Activated CD4-positive, alpha-beta T cell treated with anti-CD3 and anti-CD28 coated beads for 1 hour (primary cell): Measurements from ENCODE around the gene USP43.

Experiments used
- DNase-seq: peaks from one replicate; pipeline ENCODE4 v3.0.0-alpha.2; 2020

USP43 gene

DNA sequence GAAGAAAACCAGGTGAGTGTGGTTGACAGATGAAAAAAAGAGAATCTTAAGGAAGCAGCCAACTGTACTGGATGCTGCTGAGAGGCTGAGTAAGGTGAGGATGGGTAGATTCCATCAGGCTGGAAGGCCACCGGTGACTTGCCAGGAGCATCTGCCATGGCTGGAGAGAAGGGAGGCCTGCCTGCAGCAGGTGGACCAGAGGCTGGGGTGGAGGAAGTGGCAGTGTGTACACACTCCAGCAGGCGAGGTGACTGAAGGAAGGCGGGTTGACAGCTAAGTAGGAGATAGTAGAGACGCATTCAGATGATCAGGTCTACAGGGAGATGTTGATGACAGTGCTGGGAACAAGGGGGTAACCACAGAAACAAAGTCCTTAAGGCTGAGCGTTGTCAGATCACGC is 69.5 kb downstream of the USP43 start:
- DNase-seq, result no peak

DNA sequence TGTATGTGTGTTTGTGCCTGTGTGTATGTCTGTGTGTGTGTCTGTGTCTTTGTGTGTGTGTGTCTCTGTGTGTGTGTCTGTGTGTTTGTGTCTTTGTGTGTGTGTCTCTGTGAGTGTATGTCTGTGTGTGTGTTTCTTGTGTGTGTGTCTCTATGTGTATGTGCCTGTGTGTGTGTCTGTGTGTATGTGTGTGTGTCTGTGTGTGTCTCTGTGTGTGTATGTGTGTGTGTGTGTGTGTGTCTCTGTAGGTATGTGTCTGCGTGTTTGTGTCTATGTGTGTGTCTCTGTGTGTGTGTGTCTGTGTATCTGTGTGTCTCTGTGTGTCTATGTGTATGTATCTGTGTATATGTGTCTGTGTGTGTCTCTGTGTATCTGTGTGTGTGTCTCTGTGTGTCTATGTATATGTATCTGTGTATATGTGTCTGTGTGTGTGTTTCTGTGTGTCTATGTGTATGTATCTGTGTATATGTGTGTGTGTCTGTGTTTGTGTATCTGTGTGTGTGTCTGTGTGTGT is 70.2 kb downstream of the USP43 start:
- DNase-seq, result no peak

- no peak for DNase-seq
Observed at GRCh38 chr17:9725575-9725974, 80.3 kb downstream of the USP43 start.

- DNase-seq, result no peak
Observed at GRCh38 chr17:9726291-9726690, 81.0 kb downstream of the USP43 start.

- DNase-seq, result no peak
Observed at GRCh38 chr17:9728005-9728404, 82.7 kb downstream of the USP43 start.

DNA sequence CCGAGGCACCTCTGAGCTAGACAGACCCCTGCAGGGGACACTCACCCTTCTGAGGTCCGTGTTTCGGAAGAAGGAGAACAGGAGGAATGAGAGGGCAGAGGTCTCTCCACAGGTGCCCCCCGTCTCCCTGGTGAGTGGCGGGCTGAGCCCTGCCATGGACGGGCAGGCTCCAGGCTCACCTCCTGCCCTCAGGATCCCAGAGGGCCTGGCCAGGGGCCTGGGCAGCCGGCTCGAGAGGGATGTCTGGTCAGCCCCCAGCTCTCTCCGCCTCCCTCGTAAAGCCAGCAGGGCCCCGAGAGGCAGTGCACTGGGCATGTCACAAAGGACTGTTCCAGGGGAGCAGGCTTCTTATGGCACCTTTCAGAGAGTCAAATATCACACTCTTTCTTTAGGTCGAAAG is 83.2 kb downstream of the USP43 start:
- no peak for DNase-seq

DNA sequence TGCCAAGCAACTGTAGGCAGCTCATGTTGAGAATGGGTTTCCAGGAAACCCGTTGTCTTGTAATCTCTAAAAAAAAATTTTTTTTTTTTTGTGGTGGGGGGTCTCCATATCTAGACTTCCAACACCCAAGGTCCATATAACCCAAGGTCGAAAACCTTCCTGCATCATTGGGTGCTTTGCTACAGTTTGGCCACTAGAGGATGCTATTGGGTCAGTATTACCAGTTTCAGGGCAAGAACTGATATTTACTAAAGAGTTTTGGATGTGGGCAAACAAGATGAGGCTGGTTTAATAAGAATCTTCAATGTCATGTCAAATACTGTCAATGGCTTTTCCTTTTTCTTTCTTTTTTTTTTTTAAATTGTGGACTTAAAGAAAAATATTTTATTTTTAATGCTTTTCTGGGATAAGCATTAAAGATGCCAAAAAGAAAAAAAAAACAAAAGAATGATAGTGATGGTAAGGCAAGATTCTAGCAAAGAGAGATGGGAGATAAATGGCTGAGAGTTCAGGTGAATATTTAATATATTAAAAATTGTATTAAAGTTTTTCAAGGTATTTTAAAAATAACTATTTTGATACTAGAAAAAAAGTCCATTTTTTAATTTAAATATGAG is 83.8 kb downstream of the USP43 start:
- DNase-seq, result no peak

- no peak for DNase-seq
Observed at GRCh38 chr17:9729735-9730420, 84.6 kb downstream of the USP43 start.

DNA sequence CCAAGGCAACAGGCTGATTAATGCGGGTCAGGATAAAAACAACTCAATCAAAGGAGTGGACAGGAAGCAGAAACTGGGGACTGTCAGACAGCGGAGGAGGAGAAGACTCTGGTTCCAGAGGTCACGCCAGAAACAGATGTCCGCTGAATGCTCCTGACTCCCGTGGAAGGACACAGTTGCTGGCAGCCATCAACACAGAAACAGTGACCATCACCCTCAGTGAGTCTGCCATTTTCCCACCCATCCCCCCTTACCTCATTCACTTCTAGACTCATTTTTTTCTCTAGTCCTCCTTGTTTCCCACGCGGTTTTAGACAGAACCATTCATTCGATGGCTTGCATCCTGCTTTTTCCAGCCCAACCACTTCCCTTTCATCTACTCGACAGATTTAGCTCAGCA is 105.2 kb downstream of the USP43 start:
- no peak for DNase-seq

GRCh38 chr17:9755083-9755482 is 109.8 kb downstream of the USP43 start:
- DNase-seq, result no peak

GRCh38 chr17:9760266-9760665 is 114.9 kb downstream of the USP43 start:
- DNase-seq, result no peak

GRCh38 chr17:9763643-9764042 is 118.3 kb downstream of the USP43 start:
- DNase-seq, result no peak

DNA sequence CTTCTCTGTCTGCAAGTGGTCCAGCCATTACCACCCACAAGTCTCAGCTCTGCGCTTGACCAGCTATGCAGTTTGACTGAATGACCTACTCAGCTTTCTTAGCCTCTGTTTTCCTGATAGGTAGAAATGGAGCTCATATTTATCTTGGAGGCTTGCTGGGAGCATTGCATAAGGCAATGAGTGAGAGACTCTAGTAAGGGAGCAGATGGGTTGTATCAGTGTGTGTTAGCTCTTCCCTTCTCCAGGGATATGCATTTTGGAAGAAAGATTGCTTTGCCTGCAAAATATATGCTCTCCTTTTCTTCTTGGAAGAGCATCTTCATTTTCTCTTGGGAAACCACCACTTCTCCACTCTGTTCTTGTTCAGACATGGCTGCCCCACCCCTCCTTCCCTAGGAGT is 120.0 kb downstream of the USP43 start:
- no peak for DNase-seq

GRCh38 chr17:9766970-9767369 is 121.7 kb downstream of the USP43 start:
- DNase-seq, result no peak

- no peak for DNase-seq
Observed at GRCh38 chr17:9767432-9767991, 122.2 kb downstream of the USP43 start.

DNA sequence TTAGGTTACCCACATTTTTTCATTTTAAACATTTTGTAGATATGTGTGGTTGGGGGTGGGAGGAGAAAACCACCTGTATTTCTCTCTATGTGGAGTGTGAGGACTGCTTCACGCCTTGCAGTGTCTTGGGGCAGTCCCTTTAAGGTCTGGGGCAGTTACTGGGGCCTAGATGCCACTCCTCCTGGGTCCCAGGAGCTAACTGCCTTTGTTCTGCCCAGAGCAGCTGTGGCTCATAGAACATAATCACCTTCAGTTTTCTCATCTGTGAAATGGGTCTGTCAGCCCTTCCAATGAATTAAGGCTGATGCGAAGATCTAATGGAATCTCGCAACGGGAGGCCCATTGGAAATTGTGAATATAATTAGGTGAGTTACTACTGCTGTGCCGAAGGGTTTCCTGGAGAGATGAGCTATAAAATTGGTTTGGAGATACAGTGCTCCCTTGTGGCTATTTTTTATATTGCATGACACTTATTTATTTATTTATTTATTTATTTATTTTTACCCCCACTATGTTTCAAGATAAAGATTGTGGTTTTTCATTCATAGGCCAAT is 123.1 kb downstream of the USP43 start:
- DNase-seq, result no peak

GRCh38 chr17:9769036-9769695 is 123.8 kb downstream of the USP43 start:
- no peak for DNase-seq

DNA sequence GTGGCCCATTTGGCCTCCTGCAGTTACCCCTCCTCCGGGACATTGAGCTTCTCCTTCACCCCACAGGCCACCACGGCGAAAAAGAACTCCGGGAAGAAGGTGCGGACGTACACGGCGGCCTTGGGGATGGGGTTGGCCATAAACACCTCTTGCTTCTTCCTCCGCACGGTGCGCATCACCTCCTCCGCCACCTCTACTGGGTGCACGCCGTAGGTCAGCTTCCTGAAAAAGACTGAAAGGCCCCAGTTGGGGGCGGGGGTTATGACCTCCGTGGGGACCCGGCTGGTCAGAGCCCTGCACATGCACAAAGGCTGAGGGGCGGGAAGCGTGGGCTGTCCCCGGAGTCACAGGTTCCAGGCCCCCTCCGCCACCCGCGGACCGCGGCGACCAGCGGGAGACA is 126.1 kb downstream of the USP43 start:
- DNase-seq, result no peak

- DNase-seq, result no peak
Observed at GRCh38 chr17:9772658-9773057, 127.3 kb downstream of the USP43 start.

DNA sequence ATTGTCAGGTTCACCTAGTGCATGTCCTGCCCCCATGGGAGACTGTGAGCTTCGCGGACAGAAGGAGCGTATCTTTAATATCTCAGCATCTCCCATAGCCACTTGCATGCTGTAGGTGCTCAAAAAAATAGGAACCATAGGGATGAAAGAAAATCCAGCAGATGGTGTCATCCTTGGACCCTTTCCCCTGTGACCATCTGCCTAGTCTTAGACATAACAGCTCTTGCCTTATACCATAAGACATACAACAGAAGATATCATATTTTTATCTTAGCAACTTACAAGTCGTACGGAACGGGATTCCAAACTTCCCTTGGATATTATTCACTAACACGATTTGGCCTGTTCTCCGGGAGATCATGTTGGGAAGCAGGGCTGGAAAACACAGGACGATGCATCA is 131.6 kb downstream of the USP43 start:
- no peak for DNase-seq
